ENCODE measurements around the gene STXBP3.
A peak's percentile ranks its signal among the peaks of the same experiment; 100 is the strongest.

The STXBP3 gene

GRCh38 chr1:108843390-108844137 is 97.1 kb downstream of the STXBP3 start:
- Histone ChIP-seq H4K8ac (ENCODE audit: low read length) (peak overlapping the region; percentile 39), H3K9ac (ENCODE audit: low read length) (no peak overlapping the region), H3K27ac (ENCODE audit: low read length, poor library complexity, severe bottlenecking) (no peak overlapping the region), H2BK12ac (ENCODE audit: low read length in 2 of 2) (no peak overlapping the region), H2BK120ac (ENCODE audit: low read depth, low read length) (no peak overlapping the region), H2BK15ac (ENCODE audit: low read depth, poor library complexity, severe bottlenecking) (no peak overlapping the region), H3K36me3 (ENCODE audit: control insufficient read depth in 1 of 2, insufficient read depth in 2 of 2, low read depth in 1 of 2, low read length in 2 of 2) (no peaks in the 10 kb centered on the region), H3K23ac (ENCODE audit: low read length in 2 of 2) (peak overlapping the region in 1 of 2 experiments; percentile 41), H3K79me1 (replicated peaks; ENCODE audit: low read length, poor library complexity, severe bottlenecking) (no peaks in the 10 kb centered on the region), H3K27me3 (ENCODE audit: control insufficient read depth in 1 of 2, insufficient read depth in 1 of 2, low read length in 2 of 2) (no peaks in the 10 kb centered on the region), H2AK5ac (ENCODE audit: low read length, severe bottlenecking) (no peak overlapping the region), H3K9me3 (ENCODE audit: control insufficient read depth, low read length) (no peaks in the 10 kb centered on the region), H3K4me2 (ENCODE audit: low read length, poor library complexity, severe bottlenecking) (no peak overlapping the region), H2BK5ac (ENCODE audit: low read depth, low read length, poor library complexity, severe bottlenecking) (no peak overlapping the region), H3K4me3 (ENCODE audit: insufficient read depth in 1 of 2, low read depth in 1 of 2, low read length in 2 of 2) (no peak overlapping the region), H3K4ac (ENCODE audit: low read depth in 1 of 2, low read length in 2 of 2) (no peak overlapping the region), H4K91ac (ENCODE audit: low read length) (no peak overlapping the region), H3K4me1 (ENCODE audit: control insufficient read depth, insufficient read depth, low read depth, low read length) (no peaks in the 10 kb centered on the region), H3K14ac (ENCODE audit: low read length in 2 of 2) (no peak overlapping the region), H2AFZ (ENCODE audit: low read depth, low read length) (no peak overlapping the region), H3K18ac (ENCODE audit: low read depth in 1 of 2, low read length in 2 of 2) (no peak overlapping the region)
- 71% methylated on average over 1 of the region's 3 CpGs for WGBS
- peak; percentile 12 for DNase-seq

- Histone ChIP-seq H3K4me2 (ENCODE audit: low read length, poor library complexity, severe bottlenecking) (no peak overlapping the region), H2BK15ac (ENCODE audit: low read depth, poor library complexity, severe bottlenecking) (no peak overlapping the region), H3K4ac (ENCODE audit: low read depth in 1 of 2, low read length in 2 of 2) (no peak overlapping the region), H2BK12ac (ENCODE audit: low read length in 2 of 2) (no peak overlapping the region), H2AFZ (ENCODE audit: low read depth, low read length) (no peak overlapping the region), H3K27ac (ENCODE audit: low read length, poor library complexity, severe bottlenecking) (no peak overlapping the region), H3K27me3 (ENCODE audit: control insufficient read depth in 1 of 2, insufficient read depth in 1 of 2, low read length in 2 of 2) (no peaks in the 10 kb centered on the region), H3K36me3 (ENCODE audit: control insufficient read depth in 1 of 2, insufficient read depth in 2 of 2, low read depth in 1 of 2, low read length in 2 of 2) (no peaks in the 10 kb centered on the region), H3K9ac (ENCODE audit: low read length) (no peak overlapping the region), H3K18ac (ENCODE audit: low read depth in 1 of 2, low read length in 2 of 2) (no peak overlapping the region), H3K14ac (ENCODE audit: low read length in 2 of 2) (no peak overlapping the region), H3K23ac (ENCODE audit: low read length in 2 of 2) (no peak overlapping the region), H2BK120ac (ENCODE audit: low read depth, low read length) (no peak overlapping the region), H4K91ac (ENCODE audit: low read length) (no peak overlapping the region), H2BK5ac (ENCODE audit: low read depth, low read length, poor library complexity, severe bottlenecking) (no peak overlapping the region), H3K4me1 (ENCODE audit: control insufficient read depth, insufficient read depth, low read depth, low read length) (no peaks in the 10 kb centered on the region), H3K79me1 (replicated peaks; ENCODE audit: low read length, poor library complexity, severe bottlenecking) (no peaks in the 10 kb centered on the region), H3K9me3 (ENCODE audit: control insufficient read depth, low read length) (no peaks in the 10 kb centered on the region), H3K4me3 (ENCODE audit: insufficient read depth in 1 of 2, low read depth in 1 of 2, low read length in 2 of 2) (no peak overlapping the region), H4K8ac (ENCODE audit: low read length) (no peak overlapping the region), H2AK5ac (ENCODE audit: low read length, severe bottlenecking) (no peak overlapping the region)
- 87% methylated on average over 4 of the region's 4 CpGs for WGBS
- no peak for DNase-seq
Observed at GRCh38 chr1:108845446-108845845, 99.0 kb downstream of the STXBP3 start.

GRCh38 chr1:108845991-108846390 is 99.5 kb downstream of the STXBP3 start:
- H3K14ac ChIP-seq (ENCODE audit: low read length in 2 of 2): no peak overlapping the region

GRCh38 chr1:108847494-108847893 is 101.0 kb downstream of the STXBP3 start:
- H3K18ac ChIP-seq (ENCODE audit: low read depth in 1 of 2, low read length in 2 of 2): no peak overlapping the region
- H4K91ac ChIP-seq (ENCODE audit: low read length): no peak overlapping the region
- WGBS: 96% methylated on average over 1 of the region's 1 CpG
- H2BK12ac ChIP-seq (ENCODE audit: low read length in 2 of 2): no peak overlapping the region
- H3K27ac ChIP-seq (ENCODE audit: low read length, poor library complexity, severe bottlenecking): no peak overlapping the region
- H3K23ac ChIP-seq (ENCODE audit: low read length in 2 of 2): peak overlapping the region in 1 of 2 experiments; percentile 60
- no peak overlapping the region for H2AFZ ChIP-seq (ENCODE audit: low read depth, low read length)
- no peaks in the 10 kb centered on the region for H3K79me1 ChIP-seq (replicated peaks; ENCODE audit: low read length, poor library complexity, severe bottlenecking)
- H2BK15ac ChIP-seq (ENCODE audit: low read depth, poor library complexity, severe bottlenecking): no peak overlapping the region
- H3K14ac ChIP-seq (ENCODE audit: low read length in 2 of 2): no peak overlapping the region
- H3K4me3 ChIP-seq (ENCODE audit: insufficient read depth in 1 of 2, low read depth in 1 of 2, low read length in 2 of 2): no peak overlapping the region
- no peaks in the 10 kb centered on the region for H3K27me3 ChIP-seq (ENCODE audit: control insufficient read depth in 1 of 2, insufficient read depth in 1 of 2, low read length in 2 of 2)
- H2AK5ac ChIP-seq (ENCODE audit: low read length, severe bottlenecking): no peak overlapping the region
- no peak overlapping the region for H4K8ac ChIP-seq (ENCODE audit: low read length)
- H2BK120ac ChIP-seq (ENCODE audit: low read depth, low read length): no peak overlapping the region
- H3K4me1 ChIP-seq (ENCODE audit: control insufficient read depth, insufficient read depth, low read depth, low read length): no peaks in the 10 kb centered on the region
- H3K36me3 ChIP-seq (ENCODE audit: control insufficient read depth in 1 of 2, insufficient read depth in 2 of 2, low read depth in 1 of 2, low read length in 2 of 2): no peaks in the 10 kb centered on the region
- no peak overlapping the region for H3K9ac ChIP-seq (ENCODE audit: low read length)
- no peaks in the 10 kb centered on the region for H3K9me3 ChIP-seq (ENCODE audit: control insufficient read depth, low read length)
- H3K4ac ChIP-seq (ENCODE audit: low read depth in 1 of 2, low read length in 2 of 2): no peak overlapping the region
- no peak overlapping the region for H3K4me2 ChIP-seq (ENCODE audit: low read length, poor library complexity, severe bottlenecking)
- H2BK5ac ChIP-seq (ENCODE audit: low read depth, low read length, poor library complexity, severe bottlenecking): no peak overlapping the region
- no peak for DNase-seq

More at GRCh38 chr1:108845991-108846390, 99.5 kb downstream of the STXBP3 start:
- Histone ChIP-seq H3K36me3 (ENCODE audit: control insufficient read depth in 1 of 2, insufficient read depth in 2 of 2, low read depth in 1 of 2, low read length in 2 of 2) (no peaks in the 10 kb centered on the region), H2BK120ac (ENCODE audit: low read depth, low read length) (no peak overlapping the region), H3K18ac (ENCODE audit: low read depth in 1 of 2, low read length in 2 of 2) (no peak overlapping the region), H4K8ac (ENCODE audit: low read length) (no peak overlapping the region), H2BK12ac (ENCODE audit: low read length in 2 of 2) (no peak overlapping the region), H3K4me3 (ENCODE audit: insufficient read depth in 1 of 2, low read depth in 1 of 2, low read length in 2 of 2) (no peak overlapping the region), H3K9ac (ENCODE audit: low read length) (no peak overlapping the region), H2BK15ac (ENCODE audit: low read depth, poor library complexity, severe bottlenecking) (no peak overlapping the region), H3K27ac (ENCODE audit: low read length, poor library complexity, severe bottlenecking) (no peak overlapping the region), H4K91ac (ENCODE audit: low read length) (no peak overlapping the region), H3K9me3 (ENCODE audit: control insufficient read depth, low read length) (no peaks in the 10 kb centered on the region), H2AK5ac (ENCODE audit: low read length, severe bottlenecking) (no peak overlapping the region), H3K79me1 (replicated peaks; ENCODE audit: low read length, poor library complexity, severe bottlenecking) (no peaks in the 10 kb centered on the region), H3K4ac (ENCODE audit: low read depth in 1 of 2, low read length in 2 of 2) (no peak overlapping the region), H2AFZ (ENCODE audit: low read depth, low read length) (no peak overlapping the region), H3K27me3 (ENCODE audit: control insufficient read depth in 1 of 2, insufficient read depth in 1 of 2, low read length in 2 of 2) (no peaks in the 10 kb centered on the region), H3K4me1 (ENCODE audit: control insufficient read depth, insufficient read depth, low read depth, low read length) (no peaks in the 10 kb centered on the region), H2BK5ac (ENCODE audit: low read depth, low read length, poor library complexity, severe bottlenecking) (no peak overlapping the region), H3K23ac (ENCODE audit: low read length in 2 of 2) (no peak overlapping the region), H3K4me2 (ENCODE audit: low read length, poor library complexity, severe bottlenecking) (no peak overlapping the region)
- DNase-seq: no peak
- 74% methylated on average over 6 of the region's 6 CpGs for WGBS
